ENCODE results near the gene CRACDL. TPM values are rescaled to one million over a fixed set of nuclear protein-coding genes. Genes with fewer than 3 reads are reported as not detected.
"Not testable (repeated sequence)": the region's sequence is repeated elsewhere in the genome, so short reads cannot be mapped to it uniquely, and the experiment has no call there.

The CRACDL gene
- total RNA-seq, 1 donor from 2014 or later: 3.0 TPM

DNA sequence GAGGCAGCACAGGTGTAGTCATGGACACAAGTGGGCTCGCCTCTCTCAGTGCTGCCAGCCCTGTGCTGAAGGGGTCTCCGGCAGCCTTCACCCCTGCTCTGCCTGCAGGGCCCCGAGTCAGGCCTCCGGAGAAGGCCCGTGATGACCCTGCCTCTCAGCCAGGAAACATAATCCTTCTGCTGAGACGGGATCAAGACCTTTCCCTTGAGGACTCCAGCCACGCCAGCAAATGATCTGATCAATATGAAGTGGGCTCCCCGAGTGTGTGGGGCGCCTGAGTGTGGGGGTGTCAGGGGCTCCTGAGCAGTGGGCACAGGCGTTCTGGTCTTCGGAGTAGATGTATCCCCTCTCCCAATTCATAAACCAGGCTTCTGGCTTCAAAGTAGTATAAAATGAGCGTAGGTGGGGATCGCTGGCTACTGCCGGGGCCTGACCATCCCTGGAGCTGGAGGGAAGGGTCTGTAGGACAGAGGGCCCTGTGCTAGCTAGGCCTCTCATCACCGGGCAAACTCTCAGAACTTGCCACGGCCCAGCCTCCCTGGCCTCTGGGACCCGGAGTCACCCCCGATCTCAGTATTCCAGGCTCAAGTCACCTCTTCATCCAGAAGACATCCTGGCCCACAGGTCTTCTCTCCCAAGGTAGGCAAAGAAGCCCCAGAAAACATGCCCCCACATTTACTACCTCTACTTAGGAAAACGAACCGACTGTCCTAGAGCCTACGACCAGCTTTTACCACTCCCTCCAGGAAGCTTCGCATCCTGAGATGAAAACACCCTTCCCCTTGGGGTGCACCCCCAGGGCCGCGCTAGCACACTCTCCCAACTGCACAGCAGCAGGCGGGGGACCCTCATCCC, 33.6 kb downstream of the CRACDL start:
- H3K36me3 ChIP-seq: no peaks in the 10 kb centered on the region
- H3K4me3 ChIP-seq: no peak overlapping the region
- H3K4me1 ChIP-seq: no peaks in the 10 kb centered on the region
- intact Hi-C loops (cut with micrococcal nuclease): no loop called here
- no peaks in the 10 kb centered on the region for H3K9me3 ChIP-seq (replicated peaks)
- H3K27me3 ChIP-seq (ENCODE audit: low read depth): peaks cover 11% of the 10 kb centered on the region
- DNase-seq: no peak
- TF ChIP-seq, protein P1, sequence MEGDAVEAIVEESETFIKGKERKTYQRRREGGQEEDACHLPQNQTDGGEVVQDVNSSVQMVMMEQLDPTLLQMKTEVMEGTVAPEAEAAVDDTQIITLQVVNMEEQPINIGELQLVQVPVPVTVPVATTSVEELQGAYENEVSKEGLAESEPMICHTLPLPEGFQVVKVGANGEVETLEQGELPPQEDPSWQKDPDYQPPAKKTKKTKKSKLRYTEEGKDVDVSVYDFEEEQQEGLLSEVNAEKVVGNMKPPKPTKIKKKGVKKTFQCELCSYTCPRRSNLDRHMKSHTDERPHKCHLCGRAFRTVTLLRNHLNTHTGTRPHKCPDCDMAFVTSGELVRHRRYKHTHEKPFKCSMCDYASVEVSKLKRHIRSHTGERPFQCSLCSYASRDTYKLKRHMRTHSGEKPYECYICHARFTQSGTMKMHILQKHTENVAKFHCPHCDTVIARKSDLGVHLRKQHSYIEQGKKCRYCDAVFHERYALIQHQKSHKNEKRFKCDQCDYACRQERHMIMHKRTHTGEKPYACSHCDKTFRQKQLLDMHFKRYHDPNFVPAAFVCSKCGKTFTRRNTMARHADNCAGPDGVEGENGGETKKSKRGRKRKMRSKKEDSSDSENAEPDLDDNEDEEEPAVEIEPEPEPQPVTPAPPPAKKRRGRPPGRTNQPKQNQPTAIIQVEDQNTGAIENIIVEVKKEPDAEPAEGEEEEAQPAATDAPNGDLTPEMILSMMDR (IDR thresholded peaks at IDR 0.05; ENCODE audit: borderline replicate concordance): no peak
- no peak overlapping the region for H3K27ac ChIP-seq (replicated peaks)

DNA sequence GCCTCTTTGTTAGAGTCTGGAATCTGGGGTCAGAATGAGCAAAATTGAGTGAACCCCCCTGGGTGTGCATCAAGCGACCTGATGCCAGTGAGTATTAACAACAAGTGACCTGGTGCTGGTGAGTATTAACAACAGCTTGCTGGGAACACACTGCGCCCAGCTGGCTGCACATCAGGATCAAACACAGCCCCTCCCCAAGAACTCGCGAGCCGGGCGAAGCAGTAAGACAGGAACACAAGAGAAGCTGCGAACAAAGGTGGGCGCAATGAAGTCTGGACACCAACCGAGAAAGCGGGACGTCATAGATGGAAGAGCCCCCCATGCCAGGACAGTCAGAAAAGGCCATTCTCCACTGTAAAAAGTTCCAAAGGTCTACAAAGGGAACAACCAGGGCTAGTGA, 34.3 kb downstream of the CRACDL start:
- H3K9me3 ChIP-seq (replicated peaks): no peaks in the 10 kb centered on the region
- H3K27me3 ChIP-seq (ENCODE audit: low read depth): peaks cover 4% of the 10 kb centered on the region
- no peak for DNase-seq
- H3K36me3 ChIP-seq: no peaks in the 10 kb centered on the region
- no peak overlapping the region for H3K4me3 ChIP-seq
- H3K4me1 ChIP-seq: no peaks in the 10 kb centered on the region
- no peak overlapping the region for H3K27ac ChIP-seq (replicated peaks)
- intact Hi-C loops (cut with micrococcal nuclease): no loop called here
- TF ChIP-seq, protein P1 (IDR thresholded peaks at IDR 0.05; ENCODE audit: borderline replicate concordance): no peak

DNA sequence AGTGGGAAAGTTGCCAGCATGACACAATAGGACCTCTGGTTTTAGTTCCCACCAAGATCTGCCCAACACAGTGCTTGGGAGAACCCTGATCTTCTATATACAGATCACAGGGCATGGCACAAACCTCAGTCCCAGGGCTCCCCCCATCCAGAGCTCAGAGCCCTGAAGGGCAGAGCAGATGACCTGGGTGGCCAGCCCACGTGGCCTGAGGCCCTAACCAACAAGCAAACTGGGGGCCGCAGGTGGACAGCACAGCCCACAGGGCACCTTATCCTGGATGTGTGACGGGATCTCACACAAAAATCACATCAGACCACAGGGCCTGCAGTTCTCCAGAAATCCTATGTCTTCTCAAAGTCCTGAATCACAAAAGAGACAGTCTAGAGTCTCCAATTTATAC, 34.7 kb downstream of the CRACDL start:
- H3K4me3 ChIP-seq: no peak overlapping the region
- intact Hi-C loops (cut with micrococcal nuclease): no loop called here
- H3K9me3 ChIP-seq (replicated peaks): no peaks in the 10 kb centered on the region
- H3K27ac ChIP-seq (replicated peaks): no peak overlapping the region
- H3K4me1 ChIP-seq: no peaks in the 10 kb centered on the region
- H3K27me3 ChIP-seq (ENCODE audit: low read depth): no peaks in the 10 kb centered on the region
- H3K36me3 ChIP-seq: no peaks in the 10 kb centered on the region
- DNase-seq: no peak
- TF ChIP-seq, protein P1 (IDR thresholded peaks at IDR 0.05; ENCODE audit: borderline replicate concordance): no peak

GRCh38 chr2:98900721-98901120, 35.3 kb downstream of the CRACDL start:
- TF ChIP-seq, protein P1 (IDR thresholded peaks at IDR 0.05; ENCODE audit: borderline replicate concordance): no peak
- H3K36me3 ChIP-seq: no peaks in the 10 kb centered on the region
- no peak overlapping the region for H3K27ac ChIP-seq (replicated peaks)
- H3K27me3 ChIP-seq (ENCODE audit: low read depth): no peaks in the 10 kb centered on the region
- no peak for DNase-seq
- H3K9me3 ChIP-seq (replicated peaks): no peaks in the 10 kb centered on the region
- no peaks in the 10 kb centered on the region for H3K4me1 ChIP-seq
- intact Hi-C loops (cut with micrococcal nuclease): no loop called here
- no peak overlapping the region for H3K4me3 ChIP-seq

DNA sequence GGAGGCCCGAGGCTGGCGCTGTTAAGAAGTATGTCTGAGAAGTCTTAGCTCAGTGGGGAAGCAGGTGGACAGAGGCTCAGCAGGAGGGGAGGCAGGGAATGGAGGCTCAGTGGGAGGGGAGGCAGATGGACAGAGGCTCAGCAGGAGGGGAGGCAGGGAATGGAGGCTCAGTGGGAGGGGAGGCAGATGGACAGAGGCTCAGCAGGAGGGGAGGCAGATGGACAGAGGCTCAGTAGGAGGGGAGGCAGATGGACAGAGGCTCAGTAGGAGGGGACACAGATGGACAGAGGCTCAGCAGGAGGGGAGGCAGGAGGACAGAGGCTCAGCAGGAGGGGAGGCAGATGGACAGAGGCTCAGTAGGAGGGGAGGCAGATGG, 36.3 kb downstream of the CRACDL start:
- not testable (repeated sequence) for H3K27ac ChIP-seq (replicated peaks)

DNA sequence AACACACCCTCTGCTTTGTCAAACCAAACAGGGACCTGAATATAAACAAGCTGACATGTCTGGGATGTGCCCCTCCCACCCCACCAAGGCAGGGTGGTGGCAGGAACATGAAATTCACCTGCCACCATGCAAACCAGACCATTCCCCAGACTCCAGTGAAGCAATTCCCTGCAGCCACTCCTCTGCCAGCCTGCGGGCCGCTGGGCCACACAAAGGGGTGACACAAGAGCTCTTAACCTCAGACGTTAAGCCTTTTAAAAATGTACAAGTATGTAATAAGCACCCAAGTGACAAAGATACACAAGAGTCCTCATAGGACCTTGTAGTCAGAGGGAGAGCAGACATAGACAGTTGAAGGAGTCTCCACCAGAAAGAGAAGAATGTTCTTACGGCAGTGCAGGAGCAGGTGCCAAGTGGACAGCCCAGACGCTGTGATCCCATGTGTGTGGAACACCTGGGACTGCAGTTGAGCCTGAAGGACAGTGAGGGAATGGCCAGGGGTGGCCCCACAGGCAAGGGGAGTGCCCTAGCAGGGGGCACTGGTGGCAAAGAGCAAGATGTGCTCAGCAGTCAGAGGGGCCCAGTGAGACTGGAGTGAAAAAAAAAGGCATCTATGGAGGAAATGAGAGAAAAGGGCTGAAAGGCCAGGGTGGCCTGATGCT, 36.9 kb downstream of the CRACDL start:
- intact Hi-C loops (cut with micrococcal nuclease): no loop called here
- no peak overlapping the region for H3K4me3 ChIP-seq
- no peak overlapping the region for H3K27ac ChIP-seq (replicated peaks)
- H3K4me1 ChIP-seq: no peaks in the 10 kb centered on the region
- DNase-seq: no peak
- H3K27me3 ChIP-seq (ENCODE audit: low read depth): no peaks in the 10 kb centered on the region
- H3K36me3 ChIP-seq: no peaks in the 10 kb centered on the region
- TF ChIP-seq, protein P1 (IDR thresholded peaks at IDR 0.05; ENCODE audit: borderline replicate concordance): no peak
- H3K9me3 ChIP-seq (replicated peaks): no peaks in the 10 kb centered on the region

More for the DNA sequence above, 36.3 kb downstream of the CRACDL start:
- H3K27me3 ChIP-seq (ENCODE audit: low read depth); H3K36me3 ChIP-seq; H3K4me3 ChIP-seq; H3K9me3 ChIP-seq (replicated peaks); H3K4me1 ChIP-seq; DNase-seq; intact Hi-C loops (cut with micrococcal nuclease): not testable (repeated sequence)
